ENCODE data around the gene BCL2L15. TPM values are rescaled to one million over a fixed set of nuclear protein-coding genes. Genes with fewer than 3 reads are reported as not detected.

BCL2L15 gene
- total RNA-seq, 1 donor from 2014 or later = 0.04 TPM

- Histone ChIP-seq H3K4me2 (no peak overlapping the region), H2AFZ (replicated peaks) (no peak overlapping the region), H3K27me3 (no peaks in the 10 kb centered on the region), H3F3A (ENCODE audit: low read depth) (no peaks in the 10 kb centered on the region), H3K79me2 (ENCODE audit: low read depth) (no peaks in the 10 kb centered on the region), H4K20me1 (ENCODE audit: low read depth) (no peaks in the 10 kb centered on the region), H3K4me3 (no peak overlapping the region), H3K9me3 (ENCODE audit: low read depth) (no peaks in the 10 kb centered on the region), H3K4me1 (no peaks in the 10 kb centered on the region), H3K27ac (no peak overlapping the region), H3K36me3 (no peaks in the 10 kb centered on the region), H3K9ac (no peak overlapping the region)
- H3K4me1 Mint-ChIP-seq = no peaks in the 10 kb centered on the region
- H3K27ac Mint-ChIP-seq = no peak overlapping the region
- TF ChIP-seq, protein P1, sequence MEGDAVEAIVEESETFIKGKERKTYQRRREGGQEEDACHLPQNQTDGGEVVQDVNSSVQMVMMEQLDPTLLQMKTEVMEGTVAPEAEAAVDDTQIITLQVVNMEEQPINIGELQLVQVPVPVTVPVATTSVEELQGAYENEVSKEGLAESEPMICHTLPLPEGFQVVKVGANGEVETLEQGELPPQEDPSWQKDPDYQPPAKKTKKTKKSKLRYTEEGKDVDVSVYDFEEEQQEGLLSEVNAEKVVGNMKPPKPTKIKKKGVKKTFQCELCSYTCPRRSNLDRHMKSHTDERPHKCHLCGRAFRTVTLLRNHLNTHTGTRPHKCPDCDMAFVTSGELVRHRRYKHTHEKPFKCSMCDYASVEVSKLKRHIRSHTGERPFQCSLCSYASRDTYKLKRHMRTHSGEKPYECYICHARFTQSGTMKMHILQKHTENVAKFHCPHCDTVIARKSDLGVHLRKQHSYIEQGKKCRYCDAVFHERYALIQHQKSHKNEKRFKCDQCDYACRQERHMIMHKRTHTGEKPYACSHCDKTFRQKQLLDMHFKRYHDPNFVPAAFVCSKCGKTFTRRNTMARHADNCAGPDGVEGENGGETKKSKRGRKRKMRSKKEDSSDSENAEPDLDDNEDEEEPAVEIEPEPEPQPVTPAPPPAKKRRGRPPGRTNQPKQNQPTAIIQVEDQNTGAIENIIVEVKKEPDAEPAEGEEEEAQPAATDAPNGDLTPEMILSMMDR (IDR thresholded peaks at IDR 0.05) = no peak
- TF ChIP-seq EZH2 (IDR thresholded peaks at IDR 0.05) = no peak
- no peak for TF ChIP-seq EZH2phosphoT487 (IDR thresholded peaks at IDR 0.05)
- H3K4me3 Mint-ChIP-seq = no peak overlapping the region
- no peaks in the 10 kb centered on the region for H3K27me3 Mint-ChIP-seq (ENCODE audit: insufficient read depth, low read depth)
- no peak for DNase-seq (ENCODE audit: low spot score)
- H3K9me3 Mint-ChIP-seq = no peaks in the 10 kb centered on the region
- no peaks in the 10 kb centered on the region for H3K36me3 Mint-ChIP-seq
Observed at GRCh38 chr1:113834716-113835115, 52.7 kb downstream of the BCL2L15 start.

Other genes with a start within 250 kb of the BCL2L15 start
- 50.7 and 76.8 TPM in 2 replicates for gene PHTF1, start 128.1 kb downstream of the BCL2L15 start, total RNA-seq (ENCODE audit: low replicate concordance)
- 30.2 and 40.1 TPM in 2 replicates for gene RSBN1, start 75.1 kb downstream of the BCL2L15 start, total RNA-seq (ENCODE audit: low replicate concordance)
- gene PTPN22, start 15.9 kb downstream of the BCL2L15 start, total RNA-seq (ENCODE audit: low replicate concordance) = not detected in 2 replicates
- 13.1 and 27.7 TPM in 2 replicates for gene AP4B1, start 17.2 kb upstream of the BCL2L15 start, total RNA-seq (ENCODE audit: low replicate concordance)
- 8.0 and 11.9 TPM in 2 replicates for gene DCLRE1B, start 17.7 kb upstream of the BCL2L15 start, total RNA-seq (ENCODE audit: low replicate concordance)
- gene HIPK1, start 41.7 kb upstream of the BCL2L15 start, total RNA-seq (ENCODE audit: low replicate concordance) = 37.1 and 41.3 TPM in 2 replicates
- 13.4 and 19.3 TPM in 2 replicates for gene OLFML3, start 91.9 kb upstream of the BCL2L15 start, total RNA-seq (ENCODE audit: low replicate concordance)